ENCODE measurements around the gene SUFU. TPM values are rescaled to one million over a fixed set of nuclear protein-coding genes. Genes with fewer than 3 reads are reported as not detected.

Gene SUFU
- total RNA-seq, 1 donor from 2014 or later, result 29.4 TPM

DNA sequence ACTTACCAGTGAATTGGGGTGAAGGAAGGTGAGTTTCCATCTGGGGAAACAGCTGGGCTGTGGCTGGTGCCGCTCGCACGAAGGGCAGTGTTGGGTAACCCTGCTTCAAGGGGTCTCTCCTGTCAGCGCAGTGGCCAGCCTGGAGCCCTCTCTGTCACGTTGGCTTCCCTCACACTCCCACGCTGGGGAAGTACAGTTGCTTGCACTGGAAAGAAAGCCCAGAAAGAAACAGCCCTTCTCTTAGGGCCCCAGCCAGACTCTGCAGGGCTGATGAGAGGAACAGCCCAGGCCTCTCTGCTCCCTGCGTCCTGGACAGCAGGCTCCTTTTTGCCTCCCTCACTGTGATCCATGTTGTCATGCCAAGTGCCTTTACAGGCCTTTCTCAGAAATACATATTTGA, 100.2 kb downstream of the SUFU start:
- H3K4me3 Mint-ChIP-seq, result no peak overlapping the region

DNA sequence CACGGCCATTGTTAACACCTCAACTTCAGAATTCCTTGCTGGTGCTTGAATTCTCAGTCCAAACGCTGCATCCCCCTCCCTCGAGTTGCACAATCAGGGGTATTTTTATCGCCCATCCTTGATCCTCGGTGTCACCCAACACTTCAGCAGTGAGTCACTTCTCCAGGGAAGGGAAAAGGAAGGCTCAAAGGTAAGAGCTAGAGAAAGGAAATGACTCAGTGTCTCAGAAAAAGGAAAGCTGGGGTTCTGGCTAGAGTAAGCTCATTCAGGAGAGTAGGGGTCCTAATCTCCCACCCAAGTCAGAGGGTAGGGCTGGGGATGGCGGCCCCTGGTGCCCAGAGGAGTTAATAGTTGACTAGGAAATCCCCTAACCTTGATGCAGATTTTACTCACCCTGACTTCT, 100.7 kb downstream of the SUFU start:
- DNase-seq (ENCODE audit: extremely low spot score, unreplicated experiment), result no peak
- no peak overlapping the region for H3K4me3 Mint-ChIP-seq
- TF ChIP-seq, protein P1, sequence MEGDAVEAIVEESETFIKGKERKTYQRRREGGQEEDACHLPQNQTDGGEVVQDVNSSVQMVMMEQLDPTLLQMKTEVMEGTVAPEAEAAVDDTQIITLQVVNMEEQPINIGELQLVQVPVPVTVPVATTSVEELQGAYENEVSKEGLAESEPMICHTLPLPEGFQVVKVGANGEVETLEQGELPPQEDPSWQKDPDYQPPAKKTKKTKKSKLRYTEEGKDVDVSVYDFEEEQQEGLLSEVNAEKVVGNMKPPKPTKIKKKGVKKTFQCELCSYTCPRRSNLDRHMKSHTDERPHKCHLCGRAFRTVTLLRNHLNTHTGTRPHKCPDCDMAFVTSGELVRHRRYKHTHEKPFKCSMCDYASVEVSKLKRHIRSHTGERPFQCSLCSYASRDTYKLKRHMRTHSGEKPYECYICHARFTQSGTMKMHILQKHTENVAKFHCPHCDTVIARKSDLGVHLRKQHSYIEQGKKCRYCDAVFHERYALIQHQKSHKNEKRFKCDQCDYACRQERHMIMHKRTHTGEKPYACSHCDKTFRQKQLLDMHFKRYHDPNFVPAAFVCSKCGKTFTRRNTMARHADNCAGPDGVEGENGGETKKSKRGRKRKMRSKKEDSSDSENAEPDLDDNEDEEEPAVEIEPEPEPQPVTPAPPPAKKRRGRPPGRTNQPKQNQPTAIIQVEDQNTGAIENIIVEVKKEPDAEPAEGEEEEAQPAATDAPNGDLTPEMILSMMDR (conservative IDR thresholded peaks at IDR 0.05), result no peak
- no peaks in the 10 kb centered on the region for H3K9me3 Mint-ChIP-seq
- H3K4me1 Mint-ChIP-seq (ENCODE audit: unreplicated experiment), result peaks cover 6% of the 10 kb centered on the region
- H3K27ac Mint-ChIP-seq, result peak overlapping the region; percentile 39
- H3K27me3 Mint-ChIP-seq, result no peaks in the 10 kb centered on the region
- peaks cover 7% of the 10 kb centered on the region for H3K36me3 Mint-ChIP-seq

More for the DNA sequence above, 100.2 kb downstream of the SUFU start:
- Mint-ChIP-seq H3K27me3 (no peaks in the 10 kb centered on the region), H3K9me3 (no peaks in the 10 kb centered on the region), H3K27ac (no peak overlapping the region), H3K4me1 (ENCODE audit: unreplicated experiment) (peaks cover 11% of the 10 kb centered on the region), H3K36me3 (peaks cover 8% of the 10 kb centered on the region)
- TF ChIP-seq, protein P1 (conservative IDR thresholded peaks at IDR 0.05), result no peak
- DNase-seq (ENCODE audit: extremely low spot score, unreplicated experiment), result no peak

DNA sequence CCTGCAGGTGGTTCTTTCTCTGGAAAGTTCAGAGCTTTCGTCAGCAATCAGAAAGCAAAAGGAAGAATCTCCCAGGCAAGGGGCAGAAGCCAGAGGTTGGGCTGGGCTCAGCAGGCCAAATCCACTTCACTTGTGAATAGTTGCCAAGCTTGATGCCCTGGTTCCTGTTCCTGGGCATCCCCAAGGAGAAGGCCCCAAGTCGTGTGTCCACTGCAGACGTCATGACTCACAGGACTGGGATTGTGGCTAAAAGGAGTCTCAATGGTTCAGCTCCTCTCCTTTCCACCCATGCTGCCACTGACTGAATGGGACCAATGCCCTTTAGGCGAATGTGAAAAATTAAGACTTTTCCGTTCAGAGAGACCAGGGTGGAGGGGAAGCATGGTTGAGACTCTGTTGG, 101.9 kb downstream of the SUFU start:
- DNase-seq (ENCODE audit: extremely low spot score, unreplicated experiment), result no peak
- Mint-ChIP-seq H3K4me3 (no peak overlapping the region), H3K9me3 (no peaks in the 10 kb centered on the region), H3K27ac (no peak overlapping the region), H3K4me1 (ENCODE audit: unreplicated experiment) (peaks cover 4% of the 10 kb centered on the region), H3K36me3 (peaks cover 7% of the 10 kb centered on the region), H3K27me3 (no peaks in the 10 kb centered on the region)
- TF ChIP-seq, protein P1 (conservative IDR thresholded peaks at IDR 0.05), result no peak

DNA sequence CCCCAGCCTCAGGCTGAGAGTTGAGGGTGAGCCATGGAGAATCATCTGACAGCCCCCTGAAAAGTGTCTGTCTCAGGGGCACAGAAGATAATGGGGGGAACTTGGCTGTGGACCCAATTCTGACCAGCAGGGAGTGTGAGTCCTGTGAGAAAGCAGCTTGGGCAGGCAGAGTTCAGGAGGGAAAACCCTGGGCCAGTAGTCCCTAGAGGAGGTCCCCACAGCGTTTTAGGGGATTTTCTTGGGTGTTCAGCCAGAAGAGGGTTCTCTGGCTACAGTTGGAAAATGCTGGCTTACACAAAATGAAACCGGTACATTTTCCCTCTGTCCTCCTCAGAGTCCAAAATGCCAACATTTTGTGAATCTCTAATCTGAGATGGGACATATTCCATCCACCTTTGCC, 104.7 kb downstream of the SUFU start:
- Mint-ChIP-seq H3K27ac (no peak overlapping the region), H3K36me3 (peaks cover 7% of the 10 kb centered on the region), H3K9me3 (no peaks in the 10 kb centered on the region), H3K4me3 (no peak overlapping the region), H3K4me1 (ENCODE audit: unreplicated experiment) (peaks cover 21% of the 10 kb centered on the region), H3K27me3 (no peaks in the 10 kb centered on the region)
- DNase-seq (ENCODE audit: extremely low spot score, unreplicated experiment), result no peak
- TF ChIP-seq, protein P1 (conservative IDR thresholded peaks at IDR 0.05), result no peak

DNA sequence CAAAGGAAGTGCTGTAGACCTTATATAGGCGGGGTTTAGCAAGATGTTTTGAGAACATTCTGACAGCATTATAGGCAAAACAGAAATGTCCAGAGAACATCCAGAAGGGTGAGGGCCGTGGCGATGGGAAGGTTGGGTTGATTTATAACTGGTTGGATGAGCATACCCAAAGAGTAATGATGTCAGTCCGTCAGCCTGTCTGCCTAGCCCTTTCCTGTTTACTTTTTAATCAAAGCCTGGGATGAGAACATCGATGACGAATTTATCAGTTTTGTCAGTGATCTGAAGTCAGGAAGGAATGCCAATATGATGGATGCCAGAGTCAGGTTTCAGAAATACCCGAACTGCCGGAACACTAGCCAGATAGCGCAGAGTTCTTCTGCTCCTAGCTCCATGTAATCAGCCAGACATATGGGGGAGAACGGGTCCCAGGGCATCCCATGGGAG, 106.7 kb downstream of the SUFU start:
- TF ChIP-seq, protein P1 (conservative IDR thresholded peaks at IDR 0.05), result no peak
- peaks cover 21% of the 10 kb centered on the region for H3K4me1 Mint-ChIP-seq (ENCODE audit: unreplicated experiment)
- H3K27me3 Mint-ChIP-seq, result no peaks in the 10 kb centered on the region
- H3K9me3 Mint-ChIP-seq, result no peaks in the 10 kb centered on the region
- no peak for DNase-seq (ENCODE audit: extremely low spot score, unreplicated experiment)
- H3K27ac Mint-ChIP-seq, result peak overlapping the region; percentile 92
- peak overlapping the region; percentile 65 for H3K4me3 Mint-ChIP-seq
- H3K36me3 Mint-ChIP-seq, result peaks cover 4% of the 10 kb centered on the region

Data from type B pancreatic cell (in vitro differentiated cells).